NCI-H510A treated with DMSO at 0.1 percent for 48 hours (cell line): ENCODE data around the gene BIN1.
A peak's percentile ranks its signal among the peaks of the same experiment; 100 is the strongest.

Source experiments
- DNase-seq: peaks from one replicate; lab custom pipeline; 2025; lab: John Stamatoyannopoulos, UW

BIN1 gene

DNA sequence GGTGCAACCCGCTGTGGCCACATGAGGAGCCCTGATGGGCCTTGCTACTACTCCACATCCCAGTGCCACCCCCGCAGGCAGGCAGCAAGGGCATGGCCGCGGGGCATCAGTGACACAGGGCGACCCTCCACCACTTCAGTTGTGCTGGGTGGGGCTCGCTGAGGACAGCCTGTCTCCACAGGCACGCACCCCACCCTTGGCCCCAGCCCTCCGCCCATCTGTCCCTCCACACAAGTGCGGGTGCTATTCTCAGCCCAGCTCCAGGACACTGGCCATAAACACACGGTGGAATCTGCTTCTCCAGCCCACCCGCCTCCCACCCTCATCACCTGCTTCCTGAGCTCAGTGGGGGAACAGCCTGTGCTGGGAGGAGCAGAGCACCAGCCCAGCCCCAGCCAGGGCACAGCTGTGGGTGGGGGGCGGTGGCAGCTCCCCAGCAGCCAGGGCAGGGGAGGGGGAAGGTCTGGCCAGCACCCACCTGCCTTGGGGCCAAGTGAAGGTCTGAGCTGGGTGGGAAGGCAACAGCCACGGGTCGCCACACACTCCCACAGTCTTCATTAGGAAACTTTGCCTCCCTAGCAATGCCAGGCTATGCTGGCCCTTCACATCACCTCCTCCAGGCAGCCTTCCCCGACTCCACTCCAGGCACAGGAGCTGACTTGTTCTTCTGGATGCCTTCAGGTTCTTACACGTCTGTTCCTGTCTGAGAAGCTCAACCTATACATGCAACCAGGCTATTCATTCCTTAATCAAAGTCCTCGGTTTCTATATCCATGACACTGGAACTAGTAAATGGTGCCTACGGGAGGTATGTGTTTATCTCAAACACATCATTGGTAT, 16.5 kb downstream of the BIN1 start:
- no peak for DNase-seq

DNA sequence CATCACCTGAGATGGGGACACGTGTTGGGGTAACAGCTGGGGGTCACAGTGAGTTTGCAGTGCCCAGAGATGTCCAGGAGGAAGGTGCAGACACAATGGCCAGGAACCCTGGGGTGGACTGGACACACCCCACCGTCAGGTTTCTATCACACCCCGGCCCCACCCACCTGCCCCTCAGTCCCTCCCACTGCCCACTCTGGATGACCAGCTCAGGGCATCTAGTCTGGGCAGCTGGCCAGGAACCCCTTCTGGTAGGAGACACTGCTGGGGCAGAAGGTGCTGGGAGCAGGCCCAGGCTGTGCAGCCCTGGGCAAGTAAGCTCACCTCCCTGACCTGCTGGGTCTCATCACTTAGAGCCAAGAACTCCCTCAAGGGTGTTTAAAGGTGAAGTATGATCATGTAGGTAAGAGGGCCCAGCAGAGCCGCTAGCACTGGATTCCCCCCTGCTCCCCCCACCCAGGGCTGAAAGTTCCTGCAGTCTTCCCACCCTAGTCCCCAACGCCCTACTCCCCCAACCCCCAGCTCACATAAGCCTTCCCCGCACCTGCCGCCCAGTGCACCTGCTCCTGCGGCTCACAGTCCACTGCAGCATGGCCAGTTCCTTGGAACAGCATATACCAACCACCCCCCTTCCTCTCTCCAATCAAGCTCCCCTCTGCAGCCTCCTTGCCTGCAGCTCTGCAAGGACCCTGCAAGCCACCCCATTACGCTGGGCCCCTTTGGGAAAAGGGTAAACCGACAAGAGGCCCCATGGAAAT, 17.3 kb downstream of the BIN1 start:
- DNase-seq, result peak; percentile 15

DNA sequence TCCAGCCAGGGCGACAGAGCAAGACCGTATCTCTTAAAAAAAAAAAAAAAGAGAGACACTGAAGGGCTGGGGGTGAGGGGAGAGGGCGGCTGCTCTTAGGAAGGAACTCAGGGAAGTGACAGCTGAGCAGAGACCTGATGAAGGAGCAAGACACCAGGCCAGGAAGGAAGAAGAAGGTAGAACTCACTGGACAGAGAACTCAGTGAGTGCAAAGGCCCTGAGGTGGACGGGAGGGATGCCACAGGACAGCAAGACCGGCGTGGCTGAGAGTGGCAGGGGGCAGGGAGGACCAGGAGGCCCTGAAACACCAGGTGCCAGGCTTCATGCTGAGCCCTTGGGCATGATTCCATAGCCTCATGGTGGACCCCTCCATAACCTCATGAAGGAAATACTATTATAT, 18.2 kb downstream of the BIN1 start:
- DNase-seq, result no peak

DNA sequence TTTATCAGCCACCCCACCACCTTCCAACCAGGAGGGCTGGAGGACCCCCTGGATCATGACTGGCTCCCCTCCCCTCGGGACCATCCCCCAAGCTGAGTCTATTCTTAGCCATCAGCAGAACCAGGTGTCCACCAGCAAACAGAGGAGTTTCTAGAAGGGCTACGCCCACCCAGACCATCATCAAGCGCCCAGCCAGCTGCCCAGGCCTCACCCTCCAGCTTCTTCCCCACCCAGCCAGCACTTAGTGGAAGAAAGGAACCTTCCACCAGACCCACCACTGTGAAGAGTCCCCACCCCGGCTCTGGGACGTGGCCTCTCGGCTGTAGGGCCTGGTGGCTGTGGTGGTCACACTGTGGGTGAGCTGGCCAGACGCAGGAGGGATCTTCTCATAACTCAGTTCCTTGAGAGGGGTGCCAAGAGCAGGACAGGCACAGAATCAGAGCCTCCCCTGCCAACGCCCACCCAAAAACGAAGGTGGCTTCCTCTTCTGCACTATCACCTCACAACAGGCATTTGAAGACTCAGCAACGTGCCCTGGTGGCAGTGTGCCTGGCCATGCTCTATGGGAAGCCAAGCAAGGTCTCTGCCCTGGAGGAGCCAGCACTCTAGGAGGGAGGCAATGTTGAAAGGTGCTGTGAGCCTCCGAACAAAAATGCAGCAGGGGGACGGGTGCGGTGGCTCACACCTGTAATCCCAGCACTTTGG, 19.0 kb downstream of the BIN1 start:
- no peak for DNase-seq

DNA sequence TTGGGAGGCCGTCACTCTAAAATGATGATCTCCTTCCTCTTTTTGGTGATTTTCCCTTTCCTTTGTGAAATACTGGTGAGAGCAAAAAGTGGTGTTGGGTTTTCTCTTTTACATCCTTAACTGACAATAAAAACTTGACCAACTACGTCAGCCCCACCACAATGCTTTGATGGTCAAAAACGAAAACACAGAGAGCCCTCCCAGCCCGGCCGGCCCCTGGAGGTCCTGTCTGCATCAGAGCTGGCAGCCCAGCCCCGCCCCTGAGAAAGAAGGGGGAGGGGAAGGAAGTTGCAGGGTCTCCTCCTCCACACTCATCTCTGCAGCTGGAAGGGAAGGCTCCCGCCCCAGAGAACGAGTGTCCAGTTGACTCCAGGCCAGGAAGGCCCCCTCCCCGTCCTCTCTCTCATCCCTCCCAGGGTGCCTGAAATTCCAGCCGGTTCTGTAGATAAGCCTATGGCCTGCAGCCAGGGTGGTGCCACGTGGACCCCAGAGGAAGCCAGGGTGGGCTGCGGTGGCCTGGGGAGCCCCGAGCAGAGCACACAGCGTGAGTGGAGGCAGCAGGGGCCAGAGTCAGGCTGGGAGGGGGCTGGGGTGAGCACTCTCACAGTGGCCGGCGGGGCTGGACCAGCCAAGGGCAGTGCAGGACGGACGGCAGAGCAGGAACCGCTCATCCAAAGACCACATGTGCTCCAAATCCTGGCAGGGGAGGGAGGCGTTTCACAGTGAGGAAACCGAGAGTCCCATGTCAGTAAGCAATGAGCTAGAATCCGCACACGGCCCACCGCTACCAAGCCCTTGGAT, 19.8 kb downstream of the BIN1 start:
- no peak for DNase-seq

DNA sequence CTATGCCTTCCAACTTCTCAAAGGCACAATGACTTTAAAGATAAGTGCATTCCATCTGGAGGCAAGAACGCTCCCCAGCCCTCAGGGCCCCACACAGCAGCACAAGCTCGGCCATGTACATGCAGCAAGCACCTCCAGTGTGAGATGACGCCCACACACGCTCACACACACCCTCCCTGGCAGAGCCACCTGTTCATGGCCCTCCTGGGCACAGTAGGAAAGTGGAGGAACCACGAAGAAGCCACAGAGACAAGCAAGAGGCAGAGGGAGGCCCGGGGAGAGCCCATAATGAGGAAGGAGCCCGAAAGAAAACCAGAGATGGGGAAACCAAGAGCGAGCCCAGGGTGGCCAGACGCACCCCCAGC, 21.7 kb downstream of the BIN1 start:
- no peak for DNase-seq

GRCh38 chr2:127084611-127085316, 22.2 kb downstream of the BIN1 start:
- DNase-seq, result no peak

DNA sequence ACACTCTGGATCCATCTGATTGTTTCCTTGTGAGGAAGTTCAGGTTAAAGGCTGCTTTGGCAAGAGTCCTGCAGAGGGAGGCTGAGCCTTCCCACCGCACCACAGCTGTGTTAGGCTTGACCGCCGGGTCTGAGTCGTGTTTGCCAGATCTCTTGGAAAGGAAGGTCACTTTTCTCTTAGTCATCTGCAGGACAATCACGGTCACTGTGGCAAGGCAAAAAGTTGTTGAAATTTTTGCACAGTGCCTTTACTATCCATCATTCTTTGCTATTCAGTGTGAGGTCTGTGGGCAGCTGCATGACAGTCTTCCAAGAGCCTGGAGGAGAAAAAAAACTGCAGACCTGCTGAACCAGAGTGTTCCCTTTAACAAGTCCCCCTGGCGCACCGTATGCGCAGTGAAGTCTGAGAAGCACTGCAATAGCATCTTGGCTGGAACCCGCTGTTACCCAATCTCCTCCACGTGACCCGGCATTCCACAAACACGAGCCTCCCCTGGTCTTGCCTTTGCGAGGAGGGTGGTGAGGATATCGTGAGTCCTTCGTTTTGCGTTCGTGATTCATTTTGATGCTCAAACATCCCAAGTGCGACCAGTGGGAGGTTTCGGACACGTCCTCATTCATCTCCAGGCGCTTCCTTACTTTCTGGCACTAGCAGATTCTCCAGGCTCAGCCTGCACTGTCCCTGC, 23.0 kb downstream of the BIN1 start:
- DNase-seq, result no peak

DNA sequence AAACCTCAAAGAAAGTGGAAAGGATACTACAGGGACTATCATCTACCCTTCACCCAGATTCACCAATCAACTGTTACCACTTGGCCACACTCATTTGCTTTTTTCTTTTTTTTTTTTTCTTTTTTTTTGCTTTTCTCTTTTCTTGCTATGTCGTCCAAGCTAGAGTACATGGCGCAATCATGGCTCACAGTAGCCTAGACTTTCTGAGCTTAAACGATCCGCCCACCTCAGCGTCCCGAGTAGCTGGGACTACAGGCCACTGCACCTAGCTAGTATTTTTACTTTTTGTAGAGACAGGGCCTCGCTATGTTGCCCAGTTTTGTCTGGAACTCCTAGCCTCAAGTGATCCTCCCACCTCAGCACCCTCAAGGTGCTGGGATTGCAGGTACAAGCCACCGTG, 24.0 kb downstream of the BIN1 start:
- no peak for DNase-seq

- no peak for DNase-seq
These were observed 24.9 kb downstream of the BIN1 start for GRCh38 chr2:127081826-127082633.

- peak; percentile 11 for DNase-seq
These were observed 25.8 kb downstream of the BIN1 start for GRCh38 chr2:127080938-127081755.

DNA sequence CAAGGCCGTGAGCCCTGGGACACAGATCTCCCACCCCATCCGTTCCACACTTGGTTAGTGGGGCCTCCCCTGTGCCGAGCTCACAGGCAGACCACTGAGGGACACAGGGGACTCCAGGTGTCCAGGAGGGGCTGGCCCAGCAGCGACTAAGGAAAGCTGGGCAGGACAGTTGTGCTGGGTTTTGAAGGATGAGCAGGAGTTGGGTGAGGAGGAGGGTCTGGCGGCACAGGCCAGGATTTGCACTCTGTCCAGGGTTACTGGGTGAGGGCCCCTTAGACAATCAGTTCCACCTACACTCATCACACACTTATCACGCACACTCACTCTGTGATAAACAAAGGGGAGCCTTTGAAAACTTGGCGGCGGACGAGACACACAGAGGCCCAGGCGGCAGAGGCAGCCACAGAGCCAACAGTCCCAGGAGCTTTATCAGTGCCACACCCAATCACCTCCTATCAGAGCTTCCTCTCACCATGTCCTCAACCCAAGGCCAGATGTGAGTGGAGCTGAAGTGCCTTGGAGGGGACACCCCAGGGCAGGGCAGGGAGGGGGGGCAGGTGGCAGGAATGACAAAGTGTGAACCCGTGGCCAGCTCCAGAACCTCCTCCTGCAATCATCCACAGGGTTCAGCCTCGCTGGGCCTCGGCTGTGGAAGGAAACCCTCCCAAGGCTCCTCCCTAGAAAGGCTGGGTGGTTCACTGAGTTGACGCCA, 26.6 kb downstream of the BIN1 start:
- DNase-seq, result no peak

DNA sequence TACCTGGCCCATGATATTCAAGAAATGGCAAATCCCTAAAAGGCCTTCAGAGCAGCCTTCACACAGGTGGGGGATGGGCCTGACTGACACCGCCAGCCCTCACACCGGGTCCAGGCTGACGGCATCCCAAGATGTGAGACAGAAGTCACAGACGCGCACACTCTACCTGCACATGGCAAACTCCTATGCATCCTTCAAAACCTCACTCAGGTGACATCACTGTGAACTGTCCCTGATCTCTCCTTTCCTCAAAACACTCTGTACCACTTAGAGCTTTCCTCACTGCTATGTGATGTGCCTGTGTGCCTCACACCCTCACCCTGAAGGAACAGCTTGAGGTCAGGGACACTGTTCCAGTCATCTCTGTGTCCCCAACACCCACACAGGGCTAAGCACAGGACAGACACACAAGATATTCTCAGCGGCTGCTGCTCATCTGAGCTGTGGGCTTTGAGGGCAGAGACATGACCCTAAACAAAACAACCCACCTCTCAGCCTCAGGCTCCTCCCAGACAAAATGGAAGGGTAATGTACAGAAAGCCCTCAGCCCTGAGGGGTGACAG, 27.5 kb downstream of the BIN1 start:
- no peak for DNase-seq

GRCh38 chr2:127078666-127079270, 28.2 kb downstream of the BIN1 start:
- DNase-seq, result no peak

GRCh38 chr2:127078028-127078427, 28.9 kb downstream of the BIN1 start:
- no peak for DNase-seq

DNA sequence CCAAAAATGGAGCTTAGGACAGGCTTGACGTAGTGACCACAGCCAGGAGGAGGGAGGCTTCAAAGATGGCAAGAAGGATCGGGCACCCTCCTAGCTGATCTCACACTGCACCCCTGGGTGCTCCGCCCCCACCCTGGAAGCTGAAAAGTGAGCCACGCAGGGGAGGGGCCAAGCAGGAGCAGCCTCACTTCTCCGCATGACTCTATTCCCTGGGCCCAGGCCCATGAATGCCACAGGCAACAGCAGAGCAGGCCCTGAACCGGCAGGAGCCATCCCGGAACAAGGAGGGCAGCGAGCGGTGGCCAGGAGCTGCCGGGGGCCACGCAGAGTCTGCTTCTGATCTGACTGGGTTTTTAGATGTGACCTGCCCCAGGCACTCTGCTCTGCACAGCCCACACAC, 30.0 kb downstream of the BIN1 start:
- no peak for DNase-seq

DNA sequence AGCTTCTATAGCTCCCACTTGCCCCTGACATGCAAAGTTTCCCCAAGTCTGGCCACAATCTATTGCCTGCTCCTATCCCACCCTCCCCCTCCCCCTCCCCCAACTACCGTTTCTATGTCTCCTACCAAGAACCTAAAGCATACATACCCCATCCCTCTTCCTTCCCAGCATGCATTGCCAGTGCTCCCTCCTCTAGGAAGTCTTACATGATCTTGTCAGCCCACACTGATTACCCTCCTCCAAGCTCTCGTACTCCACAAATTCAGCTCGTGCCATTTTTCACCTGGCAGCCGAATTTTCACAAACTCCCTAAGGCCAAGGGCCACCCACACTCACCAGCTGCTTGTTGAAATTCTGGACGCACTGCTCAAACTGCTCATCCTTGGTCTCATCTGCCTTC, 30.7 kb downstream of the BIN1 start:
- DNase-seq, result no peak

GRCh38 chr2:127075821-127076220, 31.1 kb downstream of the BIN1 start:
- no peak for DNase-seq
